Caki2 (cell line): Measurements from ENCODE around the gene HACE1. TPM values are rescaled to one million over a fixed set of nuclear protein-coding genes. Genes with fewer than 3 reads are reported as not detected.
"Not testable (repeated sequence)": the region's sequence is repeated elsewhere in the genome, so short reads cannot be mapped to it uniquely, and the experiment has no call there.

Experiments used
- DNase-seq: peaks from one replicate; pipeline ENCODE4 v3.0.0-alpha.2; 2015; ENCODE audit warnings: low read depth
- in situ Hi-C: cut with HindIII; loops from 2 replicates; pipeline ENCODE4 v1.10.0; 2016; ENCODE audit warnings: low sequenced_read_pairs, low pct_unique_long_range_greater_than_20kb, mixed read lengths
- total RNA-seq: library from RNA; depleted of rRNA; stranded (reverse); fragments of >200 nt; shearing (Covaris generic); gene quantifications from 2 replicates; pipeline ENCODE4 v1.2.3, GENCODE V29; 2014; ENCODE audit warnings: low replicate concordance; rRNA removed

Gene HACE1, protein sequence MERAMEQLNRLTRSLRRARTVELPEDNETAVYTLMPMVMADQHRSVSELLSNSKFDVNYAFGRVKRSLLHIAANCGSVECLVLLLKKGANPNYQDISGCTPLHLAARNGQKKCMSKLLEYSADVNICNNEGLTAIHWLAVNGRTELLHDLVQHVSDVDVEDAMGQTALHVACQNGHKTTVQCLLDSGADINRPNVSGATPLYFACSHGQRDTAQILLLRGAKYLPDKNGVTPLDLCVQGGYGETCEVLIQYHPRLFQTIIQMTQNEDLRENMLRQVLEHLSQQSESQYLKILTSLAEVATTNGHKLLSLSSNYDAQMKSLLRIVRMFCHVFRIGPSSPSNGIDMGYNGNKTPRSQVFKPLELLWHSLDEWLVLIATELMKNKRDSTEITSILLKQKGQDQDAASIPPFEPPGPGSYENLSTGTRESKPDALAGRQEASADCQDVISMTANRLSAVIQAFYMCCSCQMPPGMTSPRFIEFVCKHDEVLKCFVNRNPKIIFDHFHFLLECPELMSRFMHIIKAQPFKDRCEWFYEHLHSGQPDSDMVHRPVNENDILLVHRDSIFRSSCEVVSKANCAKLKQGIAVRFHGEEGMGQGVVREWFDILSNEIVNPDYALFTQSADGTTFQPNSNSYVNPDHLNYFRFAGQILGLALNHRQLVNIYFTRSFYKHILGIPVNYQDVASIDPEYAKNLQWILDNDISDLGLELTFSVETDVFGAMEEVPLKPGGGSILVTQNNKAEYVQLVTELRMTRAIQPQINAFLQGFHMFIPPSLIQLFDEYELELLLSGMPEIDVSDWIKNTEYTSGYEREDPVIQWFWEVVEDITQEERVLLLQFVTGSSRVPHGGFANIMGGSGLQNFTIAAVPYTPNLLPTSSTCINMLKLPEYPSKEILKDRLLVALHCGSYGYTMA
- total RNA-seq = 29.9 and 33.9 TPM in 2 replicates

- in situ Hi-C loops = no loop called here
- peak; percentile 92 for DNase-seq
These were observed at the start of gene HACE1 for GRCh38 chr6:104859225-104860146. Gene HACE1 (minus strand): TSS chr6:104859919. CDS start chr6:104859642, 277 bp downstream.

DNA sequence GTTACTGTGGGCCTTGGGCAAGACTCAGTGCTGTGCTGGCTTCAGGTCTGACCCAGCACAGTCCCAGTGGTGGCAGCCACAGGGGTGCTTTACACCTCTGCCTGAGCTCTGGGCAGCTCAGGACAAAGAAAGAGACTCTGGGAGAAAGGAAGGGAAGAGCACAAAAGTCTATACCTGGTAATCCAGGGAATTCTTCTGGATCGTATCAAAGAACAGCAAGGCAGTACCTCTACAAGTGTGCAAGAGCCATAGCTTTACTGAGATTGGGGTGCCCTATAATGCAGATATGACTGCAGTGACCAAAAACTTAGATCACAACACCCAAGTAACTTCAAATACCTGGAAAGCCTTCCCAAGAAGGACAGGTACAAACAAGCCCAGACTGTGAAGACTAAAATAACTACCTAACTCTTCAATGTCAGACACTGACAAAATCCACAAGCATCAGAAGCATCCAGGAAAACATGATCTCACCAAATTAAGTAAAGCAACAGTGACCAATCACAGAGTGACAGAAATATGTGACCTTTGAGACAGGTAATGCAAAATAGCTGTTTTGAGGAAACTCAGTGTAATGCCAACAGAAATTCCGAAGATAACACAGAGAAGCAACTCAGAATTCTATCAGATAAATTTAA is 49.3 kb upstream of the HACE1 start:
- DNase-seq = no peak

DNA sequence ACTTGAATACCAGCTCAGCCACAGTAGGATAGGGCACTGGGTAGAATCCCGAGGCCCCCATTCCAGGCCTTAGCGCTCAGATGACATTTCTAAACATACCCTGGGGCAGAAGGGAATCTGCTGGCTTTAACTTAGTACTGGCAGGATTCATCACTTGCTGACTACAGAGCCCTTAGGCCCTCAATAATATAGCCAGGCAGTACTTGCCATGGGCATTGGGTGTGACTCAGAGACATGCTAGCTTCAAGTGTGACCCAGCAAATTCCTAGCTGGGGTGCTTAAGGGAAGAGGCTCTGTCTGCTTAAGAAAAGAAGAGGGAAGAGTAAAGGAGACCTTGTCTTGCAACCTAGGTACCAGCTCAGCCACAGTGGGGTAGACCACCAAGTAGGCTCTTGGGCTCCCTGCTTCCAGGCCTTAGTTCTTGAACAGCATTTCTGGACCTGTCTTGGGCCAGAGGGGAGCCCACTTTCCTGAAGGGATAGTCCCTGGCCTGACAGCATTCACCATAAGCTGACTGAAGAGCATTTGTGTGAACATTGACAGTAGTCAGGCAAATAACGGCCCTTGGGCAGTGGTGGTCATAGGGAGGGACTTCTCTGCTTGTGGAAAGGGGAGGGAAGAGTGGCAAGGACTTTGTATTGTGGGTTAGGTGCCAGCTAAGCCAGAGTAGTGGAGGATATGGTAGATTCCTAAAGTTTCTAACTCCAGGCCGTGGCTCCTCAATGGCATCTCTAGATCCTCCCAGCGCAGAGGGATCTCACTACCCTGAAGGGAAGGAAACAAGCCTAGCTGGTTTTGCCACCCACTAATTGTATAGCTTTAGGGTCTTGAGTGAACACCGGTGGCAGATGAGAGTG is 48.5 kb upstream of the HACE1 start:
- in situ Hi-C loops = no loop called here
- DNase-seq = no peak

More for the DNA sequence above, 49.3 kb upstream of the HACE1 start:
- in situ Hi-C loops = no loop called here

GRCh38 chr6:104898893-104899292 is 39.2 kb upstream of the HACE1 start:
- DNase-seq, in situ Hi-C loops: not testable (repeated sequence)

- in situ Hi-C loops = no loop called here
- no peak for DNase-seq
These were observed 37.2 kb upstream of the HACE1 start for GRCh38 chr6:104896914-104897313.

GRCh38 chr6:104888066-104888465 is 28.3 kb upstream of the HACE1 start:
- in situ Hi-C loops = no loop called here
- no peak for DNase-seq

- in situ Hi-C loops = no loop called here
- peak; percentile 29 for DNase-seq
These were observed 27.6 kb upstream of the HACE1 start for GRCh38 chr6:104887350-104887749.

DNA sequence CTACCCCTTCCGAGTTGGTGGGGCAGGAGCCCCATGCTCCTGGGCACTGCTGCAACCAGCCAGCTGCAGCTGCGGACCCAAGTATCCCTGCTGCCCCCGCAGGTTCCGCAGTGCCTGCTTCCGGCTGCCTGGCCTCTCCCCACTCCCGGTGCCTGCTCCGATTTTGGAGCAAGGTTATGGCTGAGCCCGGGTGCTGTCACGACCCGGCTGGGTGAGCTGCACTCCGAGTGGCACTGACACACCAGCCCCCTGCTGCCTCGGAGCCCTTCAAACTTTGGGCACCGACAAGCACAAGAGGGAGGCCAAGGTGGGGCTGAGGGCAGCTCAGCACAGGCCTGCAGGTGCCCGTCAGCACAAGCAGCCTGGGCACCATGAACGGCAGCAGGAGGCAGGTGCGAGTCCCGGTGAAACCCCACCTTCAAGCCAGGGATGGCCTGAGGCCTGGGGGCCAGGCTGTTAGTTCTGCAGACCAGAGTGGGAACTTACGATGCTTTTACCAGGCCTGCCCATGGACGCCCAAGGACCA is 25.9 kb upstream of the HACE1 start:
- DNase-seq = no peak
- in situ Hi-C loops = no loop called here

GRCh38 chr6:104884867-104885517 is 25.3 kb upstream of the HACE1 start:
- in situ Hi-C loops = no loop called here
- DNase-seq = no peak

DNA sequence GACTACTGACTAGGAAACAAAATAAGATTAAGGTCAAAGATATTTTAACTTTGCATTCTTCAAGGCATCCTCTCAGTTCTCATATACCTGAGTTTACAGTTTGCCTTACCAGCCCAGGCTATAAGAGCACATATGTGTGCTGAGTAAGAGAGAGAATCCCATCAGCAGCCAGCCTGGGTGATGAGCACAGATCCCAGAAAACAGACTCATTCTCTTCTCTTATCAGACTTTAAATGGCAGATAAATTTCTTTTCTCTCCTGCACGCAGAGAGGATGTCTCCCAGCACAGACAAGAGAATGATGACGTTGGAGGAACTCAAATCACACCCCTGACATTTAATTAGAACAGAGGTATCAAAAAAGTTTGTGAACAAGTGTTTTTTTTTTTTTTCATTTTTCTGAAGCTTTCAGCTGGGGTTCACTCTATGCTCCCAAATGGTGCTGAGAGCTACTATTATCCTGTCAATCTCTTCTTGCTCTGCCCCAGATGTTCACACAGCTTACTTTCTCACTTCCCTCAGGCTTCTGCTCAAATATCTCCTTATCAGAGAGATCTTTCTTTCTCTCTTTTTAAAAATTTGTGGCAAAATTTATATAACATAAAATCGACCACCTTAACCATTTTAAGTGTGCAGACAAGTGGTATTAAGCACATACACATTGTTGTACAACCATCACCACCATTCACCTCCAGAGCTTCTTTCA is 22.4 kb upstream of the HACE1 start:
- no peak for DNase-seq
- in situ Hi-C loops = no loop called here

GRCh38 chr6:104862456-104862855 is 2.7 kb upstream of the HACE1 start:
- DNase-seq = peak; percentile 83
- in situ Hi-C loops = no loop called here

DNA sequence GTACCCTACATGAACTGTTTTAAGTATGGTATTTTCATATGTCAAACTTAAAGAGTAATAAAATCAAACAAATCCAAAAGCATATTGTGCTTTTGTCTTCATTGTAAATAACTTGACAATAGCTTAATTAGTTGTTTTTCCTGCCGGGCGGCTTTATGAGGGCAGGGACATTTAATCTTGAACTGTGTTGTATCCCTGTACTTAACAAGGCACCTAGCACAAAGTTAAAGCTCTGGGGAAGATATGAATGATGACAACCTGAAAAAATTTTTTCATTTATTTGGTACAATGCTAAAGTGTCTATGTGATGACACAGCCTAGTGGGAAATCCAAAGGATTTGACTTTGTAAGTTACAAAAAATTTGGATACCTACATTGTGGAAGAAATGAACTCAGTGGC is 502 bp upstream of the HACE1 start:
- in situ Hi-C loops = no loop called here
- no peak for DNase-seq

DNA sequence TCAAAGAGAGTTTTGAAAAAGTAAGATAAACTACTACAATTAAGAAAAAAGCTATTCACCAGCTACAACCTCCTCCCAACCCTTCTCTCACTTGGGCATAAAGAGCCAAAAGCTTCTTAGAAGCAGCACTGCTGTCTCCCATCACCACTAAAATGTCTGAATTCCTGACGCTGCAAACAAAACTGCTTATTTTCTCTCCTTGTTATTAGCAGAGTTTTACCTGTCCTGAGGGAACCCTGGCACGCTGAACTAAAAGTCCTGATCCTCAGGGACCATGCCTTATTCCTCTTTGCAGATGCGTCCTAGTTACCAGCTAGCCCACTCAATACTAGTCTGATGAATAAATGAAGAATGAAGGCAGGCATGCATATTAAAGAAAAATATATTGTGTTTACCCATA is 1.1 kb downstream of the HACE1 start:
- in situ Hi-C loops = no loop called here
- peak; percentile 17 for DNase-seq

DNA sequence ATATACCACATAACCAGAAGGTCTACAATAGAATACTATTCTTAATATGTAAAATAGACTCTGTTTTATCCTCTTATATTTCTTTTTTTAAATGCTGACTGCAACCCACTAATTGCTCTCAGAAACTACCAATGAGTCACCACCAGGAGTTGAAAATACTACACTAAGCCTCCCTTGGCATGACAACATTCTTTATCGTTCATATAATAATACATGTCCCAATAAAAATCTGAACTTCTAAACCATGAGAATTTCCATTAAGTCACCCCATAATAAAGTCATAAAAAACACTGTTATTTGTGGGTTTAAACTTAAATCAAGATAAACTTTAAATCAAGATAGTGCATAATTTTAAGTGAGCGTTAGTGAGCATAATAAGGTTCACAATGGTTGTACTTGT is 4.2 kb downstream of the HACE1 start:
- peak; percentile 22 for DNase-seq
- in situ Hi-C loops = no loop called here

DNA sequence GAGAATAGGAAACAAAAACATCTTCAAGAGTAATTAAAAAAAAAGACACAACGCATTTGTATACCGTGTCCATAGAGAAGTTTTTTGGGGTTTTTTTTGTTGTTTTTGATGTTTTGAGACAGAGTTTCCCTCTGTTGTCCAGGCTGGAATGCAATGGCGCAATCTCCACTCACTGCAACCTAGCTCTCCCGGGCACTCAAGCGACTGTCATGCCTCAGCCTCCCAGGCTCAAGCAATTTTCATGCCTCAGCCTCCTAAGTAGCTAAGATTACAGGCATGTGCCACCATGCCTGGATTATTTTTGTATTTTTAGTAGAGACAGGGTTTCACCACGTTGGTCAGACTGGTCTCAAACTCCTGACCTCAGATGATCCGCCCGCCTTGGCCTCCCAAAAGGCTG is 12.0 kb downstream of the HACE1 start:
- DNase-seq, in situ Hi-C loops: not testable (repeated sequence)

DNA sequence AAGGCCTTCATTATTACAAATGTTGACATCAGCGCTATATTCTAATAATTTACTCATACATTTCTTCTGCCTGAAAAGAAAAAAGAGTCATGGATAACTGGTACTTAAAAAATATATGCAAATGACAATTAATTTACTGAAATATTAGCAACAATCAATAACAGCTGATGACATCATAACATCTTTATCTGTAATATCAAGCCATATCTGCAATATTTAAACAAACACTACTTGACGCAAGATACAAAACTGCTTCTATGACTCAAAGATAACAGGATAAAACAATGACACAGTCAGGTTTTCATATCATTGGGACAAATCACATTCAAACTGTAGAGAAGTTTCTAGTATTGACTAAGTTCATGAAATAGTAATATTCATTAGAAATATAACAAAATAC is 16.5 kb downstream of the HACE1 start:
- DNase-seq = no peak
- in situ Hi-C loops = no loop called here
